GM12878 (cell line): ENCODE measurements around the gene PPP2R3A. TPM values are rescaled to one million over a fixed set of nuclear protein-coding genes. Genes with fewer than 3 reads are reported as not detected.

Experiments
- ATAC-seq: fragments of 200-7000 bp; cut with Tn5 transposase; 3 replicates; pipeline ENCODE4 v1.9.1; 2020; ENCODE audit warnings: mild to moderate bottlenecking, moderate library complexity
- BruUV-seq: library from RNA; stranded (reverse); fragments of 400-500 nt; replicated peaks from 2 replicates; lab custom pipeline; 2021; lab: Mats Ljungman, UMichigan
- CTCF ChIA-PET: fragments of 300-600 bp; sonication (Branson Sonifier 250); formaldehyde crosslinking; extraction: SDS; loops from one replicate; lab custom pipeline; 2021; ENCODE audit warnings: inconsistent platforms; lab: Yijun Ruan, JAX
- POLR2A ChIA-PET: fragments of 350-600 bp; formaldehyde crosslinking; extraction: SDS; loops from one replicate; lab custom pipeline; 2021; ENCODE audit warnings: inconsistent platforms; lab: Charles Lee
- RAD21 ChIA-PET: fragments of 300-600 bp; sonication (Branson Sonifier 250); formaldehyde crosslinking; loops from one replicate; lab custom pipeline; 2023; ENCODE audit warnings: antibody characterized with exemption; ENCODE audit not compliant: unreplicated experiment; lab: Charles Lee
- SMC1A ChIA-PET: fragments of 300-600 bp; sonication (Branson Sonifier 250); formaldehyde crosslinking; loops from one replicate; lab custom pipeline; 2023; ENCODE audit not compliant: unreplicated experiment, uncharacterized antibody; lab: Charles Lee
- DNase-seq: peaks from one replicate; pipeline ENCODE4 v3.0.0-alpha.2; 2011; ENCODE audit warnings: low read depth, low spot score
- FAIRE-seq: peaks from 3 replicates; lab custom pipeline; 2011; peaks lifted over from hg19 to GRCh38; lab: Jason Lieb, UNC
- H2AFZ ChIP-seq: 2 replicates; pipeline ENCODE4 v1.6.0; 2011; ENCODE audit warnings: low read depth, low read length, control low read depth; ENCODE audit not compliant: control insufficient read depth
- H3K27ac ChIP-seq: 2 replicates; pipeline ENCODE4 v1.5.1; 2011; ENCODE audit warnings: control low read depth; ENCODE audit not compliant: control insufficient read depth, insufficient read depth
- H3K27me3 ChIP-seq, 2 experiments: replicated peaks in 1 of 2; 2 replicates each; pipeline versions ENCODE4 v1.6.0 to v1.6.1; 2011; ENCODE audit warnings: low read length in 1 of 2; ENCODE audit not compliant: control insufficient read depth in 2 of 2, insufficient read depth in 2 of 2
- H3K36me3 ChIP-seq, 2 experiments: 2 replicates each; pipeline ENCODE4 v1.5.1; 2011; ENCODE audit warnings: low read length in 1 of 2; ENCODE audit not compliant: control insufficient read depth in 2 of 2, insufficient read depth in 2 of 2
- H3K4me1 ChIP-seq: 2 replicates; pipeline ENCODE4 v1.6.1; 2011; ENCODE audit warnings: mild to moderate bottlenecking, low read length, moderate library complexity, mixed read lengths; ENCODE audit not compliant: control insufficient read depth, insufficient read depth
- H3K4me2 ChIP-seq: 2 replicates; pipeline ENCODE4 v1.6.0; 2011; ENCODE audit warnings: control low read depth; ENCODE audit not compliant: control insufficient read depth, insufficient read depth
- H3K4me3 ChIP-seq: fragments of 200-600 bp; sonication (generic); 2 replicates; pipeline ENCODE4 v1.5.1; 2016
- H3K79me2 ChIP-seq: 2 replicates; pipeline ENCODE4 v1.6.0; 2011; ENCODE audit warnings: low read length; ENCODE audit not compliant: control insufficient read depth, insufficient read depth
- H3K9ac ChIP-seq: 2 replicates; pipeline ENCODE4 v1.8.0; 2011; ENCODE audit warnings: low read length, control low read depth, mixed read lengths; ENCODE audit not compliant: control insufficient read depth, insufficient read depth
- H3K9me3 ChIP-seq: replicated peaks from 3 replicates; pipeline ENCODE4 v1.5.1; 2011; ENCODE audit warnings: mild to moderate bottlenecking, low read length; ENCODE audit not compliant: control insufficient read depth, insufficient read depth
- H4K20me1 ChIP-seq: 2 replicates; pipeline ENCODE4 v1.6.0; 2011; ENCODE audit not compliant: control insufficient read depth, insufficient read depth
- BHLHE40 ChIP-seq, 2 experiments: fragments of 450-650 bp in 1 of 2; IDR thresholded peaks; 2 replicates each; pipeline ENCODE4 v1.6.1; 2011 to 2017; ENCODE audit warnings: low read depth in 2 of 2, borderline replicate concordance in 1 of 2, improper control_type of control experiment in 1 of 2, low read length in 1 of 2, mild to moderate bottlenecking in 1 of 2
- CHD2 ChIP-seq: IDR thresholded peaks from 2 replicates; pipeline ENCODE4 v1.6.1; 2011; ENCODE audit warnings: low read depth, low read length, improper control_type of control experiment, borderline replicate concordance
- EED ChIP-seq: sonication (generic); IDR thresholded peaks from 2 replicates; pipeline ENCODE4 v1.6.1; 2016; ENCODE audit warnings: antibody characterized with exemption, low read depth
- EP300 ChIP-seq, 2 experiments: fragments of 150-350 bp in 1 of 2; IDR thresholded peaks; 2 replicates each; pipeline ENCODE4 v1.6.1; 2011 to 2012; ENCODE audit warnings: low read depth in 2 of 2, low read length in 2 of 2, borderline replicate concordance in 1 of 2, improper control_type of control experiment in 1 of 2, inconsistent platforms in 1 of 2; ENCODE audit not compliant: control insufficient read depth in 1 of 2
- ETV6 ChIP-seq, 2 experiments: fragments of 450-650 bp in 1 of 2; IDR thresholded peaks in 1 of 2; conservative IDR thresholded peaks in 1 of 2; 2 replicates each; pipeline ENCODE4 v1.6.1; 2014; ENCODE audit warnings: antibody characterized with exemption in 1 of 2, borderline replicate concordance in 1 of 2, low read depth in 1 of 2, mild to moderate bottlenecking in 1 of 2, moderate library complexity in 1 of 2
- FOXK2 ChIP-seq: fragments of 450-650 bp; IDR thresholded peaks from 2 replicates; pipeline ENCODE4 v1.6.1; 2017; ENCODE audit warnings: mild to moderate bottlenecking, moderate library complexity
- HDAC2 ChIP-seq: fragments of 200-600 bp; sonication (generic); IDR thresholded peaks from 2 replicates; pipeline ENCODE4 v1.6.1; 2017
- IKZF2 ChIP-seq, 2 experiments: fragments of 450-650 bp; IDR thresholded peaks; 2 replicates each; pipeline ENCODE4 v1.6.1; 2017; ENCODE audit warnings: mild to moderate bottlenecking in 2 of 2, moderate library complexity in 2 of 2
- MYB ChIP-seq: fragments of 150-350 bp; IDR thresholded peaks from 2 replicates; pipeline ENCODE4 v1.6.1; 2014; ENCODE audit warnings: mild to moderate bottlenecking, low read depth, low read length, borderline replicate concordance
- NR2F1 ChIP-seq: fragments of 450-650 bp; conservative IDR thresholded peaks from 2 replicates; pipeline ENCODE4 v1.6.1; 2017; ENCODE audit warnings: mild to moderate bottlenecking
- PML ChIP-seq: IDR thresholded peaks from 2 replicates; pipeline ENCODE4 v1.6.1; 2012; ENCODE audit warnings: low read length, inconsistent platforms
- POLR2AphosphoS5 ChIP-seq: IDR thresholded peaks from 2 replicates; pipeline ENCODE4 v1.6.1; 2011; ENCODE audit warnings: mild to moderate bottlenecking, low read length, inconsistent platforms
- PRDM15 ChIP-seq: fragments of 450-650 bp; formaldehyde crosslinking; IDR thresholded peaks from 2 replicates; pipeline ENCODE4 v1.4.0; 2020; ENCODE audit warnings: mild to moderate bottlenecking, moderate library complexity
- RAD21 ChIP-seq: IDR thresholded peaks from 2 replicates; pipeline ENCODE4 v1.6.1; 2011; ENCODE audit warnings: mild to moderate bottlenecking, low read depth, low read length, moderate library complexity; ENCODE audit not compliant: insufficient read depth
- RAD51 ChIP-seq: fragments of 450-650 bp; IDR thresholded peaks from 2 replicates; pipeline ENCODE4 v1.6.1; 2016; ENCODE audit warnings: moderate library complexity, mild to moderate bottlenecking, inconsistent platforms
- SIN3A ChIP-seq: IDR thresholded peaks from 2 replicates; pipeline ENCODE4 v1.6.1; 2012; ENCODE audit warnings: low read depth, low read length, improper control_type of control experiment
- TARDBP ChIP-seq: IDR thresholded peaks from 2 replicates; pipeline ENCODE4 v1.6.1; 2016; ENCODE audit warnings: borderline replicate concordance
- WRNIP1 ChIP-seq: IDR thresholded peaks from 2 replicates; pipeline ENCODE4 v1.6.1; 2011; ENCODE audit warnings: low read depth, low read length, improper control_type of control experiment, borderline replicate concordance
- WGBS: methylation state at CpG from one replicate; pipeline ENCODE4 v1.1.6; 2016; ENCODE audit warnings: low lambda C conversion rate; ENCODE audit not compliant: insufficient replicate concordance, insufficient coverage; ENCODE audit errors: missing lambda C conversion rate; 5-methylcytosine and 5-hydroxymethylcytosine counted together
- in situ Hi-C: fragments of 300-500 bp; cut with MboI; formaldehyde crosslinking; loops from 9 replicates; pipeline ENCODE4 v1.14.3; 2018; ENCODE audit warnings: mixed read lengths
- intact Hi-C: fragments of 100-400 bp; cut with micrococcal nuclease; formaldehyde crosslinking; loops from one replicate; pipeline ENCODE4 v1.14.2; 2022; ENCODE audit not compliant: unreplicated experiment
- polyA plus RNA-seq, 11 experiments: library from polyadenylated mRNA; depleted of rRNA in 4 of 11; unstranded in 6 of 11; stranded (reverse) in 5 of 11; fragments of >200 nt; fragmentation: Nextera tagmentation in 4 of 11; fragmentation: Illumina TruSeq in 1 of 11; extraction: Ambion mirVana in 4 of 11; extraction: Trizol in 1 of 11; gene quantifications; 1 replicate in 1 of 11; 2 replicates in 10 of 11; pipeline versions ENCODE4 v1.2.1 to v1.2.3, GENCODE V29; 2011 to 2016; ENCODE audit warnings: inconsistent platforms in 2 of 11, missing spikeins in 2 of 11, low read depth in 1 of 11
- total RNA-seq, 4 experiments: library from RNA; depleted of rRNA in 3 of 4; stranded (reverse); fragments of >200 nt in 3 of 4; fragmentation: Illumina TruSeq in 1 of 4; extraction: Trizol in 1 of 4; gene quantifications; 2 replicates each; pipeline versions ENCODE4 v1.2.1 to v1.2.3, GENCODE V29; 2013 to 2021

Gene PPP2R3A
- total and polyA plus RNA-seq, 10 of the 15 experiments (the other 5 are each of a cell fraction or from before 2014, with no cell fraction given), result under 0.01 to 0.16 (median 0.06) TPM; not detected in 5

GRCh38 chr3:136194409-136195257, 229.1 kb downstream of the PPP2R3A start:
- Histone ChIP-seq H4K20me1 (peaks cover 15% of the 10 kb centered on the region; the same call in 1 of the 2 replicates), H3K9me3 (peaks cover 2% of the 10 kb centered on the region; the same call in 2 of the 3 replicates), H3K4me3 (peak overlapping the region; percentile 83), H3K27me3 (no peaks in the 10 kb centered on the region), H3K4me2 (peak overlapping the region; percentile 75), H3K27ac (peak overlapping the region; percentile 99), H2AFZ (peak overlapping the region; percentile 26), H3K36me3 (peaks cover 0 to 2% of the 10 kb centered on the region in 2 experiments; a peak in 1 of 4 replicates), H3K4me1 (peaks cover 9% of the 10 kb centered on the region), H3K9ac (peak overlapping the region; percentile 99), H3K79me2 (peaks cover 72% of the 10 kb centered on the region)
- POLR2A ChIA-PET, result interaction anchor here (0.6 to 3.1 kb wide), 6 partner anchors 14 to 558 kb away, joined by 3 to 15 read pairs (median 4); partner anchors contain the start of genes PCCB and STAG1
- SMC1A ChIA-PET, result interaction anchor here (0.6 to 3.0 kb wide), 11 partner anchors 12 to 558 kb away, joined by 3 to 13 read pairs (median 3); partner anchors contain the start of genes PCCB and STAG1
- ATAC-seq (peak; percentile 2), FAIRE-seq (no peak), DNase-seq (peak; percentile 24)
- no TSS peak for BruUV-seq
- CTCF ChIA-PET, result interaction anchor here (0.8 to 2.8 kb wide), 6 partner anchors 11 to 558 kb away, joined by 3 to 11 read pairs (median 6); partner anchors contain the start of genes PCCB and STAG1
- RAD21 ChIA-PET, result interaction anchor here (0.8 to 5.3 kb wide), 6 partner anchors 12 to 819 kb away, joined by 3 to 53 read pairs (median 8); partner anchors contain the start of genes PCCB and STAG1
- under 1% methylated on average over 47 of the region's 47 CpGs for WGBS
- intact Hi-C loops (loop anchor here (5.0 to 10.0 kb wide), 4 partner anchors 117 to 820 kb away; no protein-coding TSS in a partner anchor), in situ Hi-C loops (loop anchor here (5.0 kb wide), 1 partner anchor 53 kb away; no protein-coding TSS in a partner anchor)
- TF ChIP-seq CHD2 (peak; percentile 49; the same call in 1 of the 2 replicates), POLR2AphosphoS5 (0 out of 2 replicates have a peak, but pooled peaks have one; percentile 43), WRNIP1 (0 out of 2 replicates have a peak, but pooled peaks have one; percentile 79), RAD51 (no peak), MYB (peak; percentile 54; the same call in 1 of the 2 replicates), TARDBP (no peak), EED (no peak), RAD21 (no peak), BHLHE40 (IDR thresholded peaks at IDR 0.05; ENCODE audit: borderline replicate concordance in 1 of 2, low read depth in 2 of 2, low read length in 1 of 2) (peak; percentile 88 to 89), IKZF2 (IDR thresholded peaks at IDR 0.05) (peak; percentile 24 to 38; a peak in 2 of 4 replicates), ETV6 (conservative IDR thresholded peaks at IDR 0.05 in 1 of 2, IDR thresholded peaks at IDR 0.05 in 1 of 2; ENCODE audit: borderline replicate concordance in 1 of 2, low read depth in 1 of 2) (peak in 1 of 2 experiments; percentile 45; a peak in 1 of 4 replicates), NR2F1 (0 out of 2 replicates have a peak, but pooled peaks have one; percentile 21), PML (peak; percentile 40; the same call in 1 of the 2 replicates), SIN3A (peak; percentile 93), FOXK2 (no peak), PRDM15 (CRISPR knock-in tag) (no peak), HDAC2 (no peak), EP300 (IDR thresholded peaks at IDR 0.05; ENCODE audit: borderline replicate concordance in 1 of 2, control insufficient read depth in 1 of 2, low read depth in 2 of 2, low read length in 2 of 2) (peak; percentile 62 to 83; a peak in 3 of 4 replicates)
